K562 (cell line): ENCODE measurements around the gene SIRT4. TPM values are rescaled to one million over a fixed set of nuclear protein-coding genes. Genes with fewer than 3 reads are reported as not detected.

Experiments used
- CAMTA2 ChIP-seq: fragments of 250-450 bp; sonication (Bioruptor Pico); conservative IDR thresholded peaks from 2 replicates; pipeline ENCODE4 v1.5.1; 2022
- CHD4 ChIP-seq: fragments of 200-600 bp; sonication (generic); IDR thresholded peaks from 3 replicates; pipeline ENCODE4 v1.6.1; 2012; ENCODE audit warnings: low read depth, mild to moderate bottlenecking, mixed read lengths, low read length, inconsistent platforms; ENCODE audit not compliant: insufficient read depth, insufficient replicate concordance, poor library complexity, severe bottlenecking
- FOS ChIP-seq: IDR thresholded peaks from 3 replicates; pipeline ENCODE4 v1.6.1; 2011; ENCODE audit not compliant: insufficient read length; ENCODE audit errors: extremely low read depth
- HMGN3 ChIP-seq: IDR thresholded peaks from 2 replicates; pipeline ENCODE4 v1.6.1; 2011; ENCODE audit warnings: borderline replicate concordance, low read depth, mild to moderate bottlenecking, mixed read lengths, low read length; ENCODE audit not compliant: insufficient read length; ENCODE audit errors: extremely low read depth
- POLR2G ChIP-seq: fragments of 200-400 bp; formaldehyde crosslinking; IDR thresholded peaks from 2 replicates; pipeline ENCODE4 v1.6.1; 2017; ENCODE audit warnings: low read depth, mild to moderate bottlenecking, antibody characterized with exemption, low read length, moderate library complexity
- SIN3B ChIP-seq: fragments of 450-650 bp; IDR thresholded peaks from 2 replicates; pipeline ENCODE4 v1.6.1; 2017; ENCODE audit warnings: low read depth, mild to moderate bottlenecking, moderate library complexity
- ZC3H8 ChIP-seq: fragments of 450-650 bp; IDR thresholded peaks from 2 replicates; pipeline ENCODE4 v1.6.1; 2017
- ZNF263 ChIP-seq: sonication (generic); formaldehyde crosslinking; IDR thresholded peaks from 2 replicates; pipeline ENCODE4 v1.8.0; 2022; ENCODE audit warnings: mild to moderate bottlenecking, missing genetic modification reagents, borderline replicate concordance
- polyA plus RNA-seq, 8 experiments: library from polyadenylated mRNA; depleted of rRNA in 4 of 8; stranded (reverse) in 5 of 8; unstranded in 3 of 8; fragments of >200 nt; fragmentation: Nextera tagmentation in 2 of 8; fragmentation: Illumina TruSeq in 1 of 8; extraction: Ambion mirVana in 2 of 8; extraction: Trizol in 1 of 8; gene quantifications; 2 replicates each; pipeline versions ENCODE4 v1.2.1 to v1.2.3, GENCODE V29; 2011 to 2014; ENCODE audit warnings: inconsistent platforms in 1 of 8, missing spikeins in 1 of 8
- total RNA-seq, 7 experiments: library from RNA; depleted of rRNA in 6 of 7; stranded (reverse); fragments of >200 nt in 6 of 7; fragmentation: Illumina TruSeq in 2 of 7; extraction: Trizol in 2 of 7; gene quantifications; 2 replicates each; pipeline versions ENCODE4 v1.2.1 to v1.2.3, GENCODE V29; 2011 to 2021; ENCODE audit warnings: low replicate concordance in 1 of 7
- TF ChIP-seq, protein P1 (sequence below): sonication (generic); formaldehyde crosslinking; IDR thresholded peaks from 2 replicates; pipeline ENCODE4 v1.8.1; 2023; ENCODE audit warnings: missing genetic modification reagents, mild to moderate bottlenecking, borderline replicate concordance
- TF ChIP-seq, protein P2 (sequence below), 2 experiments: IDR thresholded peaks; 2 replicates each; pipeline ENCODE4 v1.6.1; 2012; ENCODE audit warnings: improper control_type of control experiment in 2 of 2, low read depth in 2 of 2, low read length in 2 of 2, borderline replicate concordance in 1 of 2
- TF ChIP-seq, protein P3 (sequence below): conservative IDR thresholded peaks from 2 replicates; pipeline ENCODE4 v1.6.1; 2011; ENCODE audit warnings: low read depth, mild to moderate bottlenecking, low read length; ENCODE audit not compliant: control insufficient read depth
- TF ChIP-seq, protein P4 (sequence below): sonication (generic); formaldehyde crosslinking; IDR thresholded peaks from 2 replicates; pipeline ENCODE4 v1.8.0; 2022; ENCODE audit warnings: mild to moderate bottlenecking, low read depth, missing genetic modification reagents
- TF ChIP-seq, protein P5 (sequence below): IDR thresholded peaks from 2 replicates; pipeline ENCODE4 v1.6.1; 2011; ENCODE audit warnings: borderline replicate concordance, low read depth, mild to moderate bottlenecking, moderate library complexity, low read length; ENCODE audit not compliant: insufficient read depth, poor library complexity, severe bottlenecking

The SIRT4 gene
- total and polyA plus RNA-seq, 9 of the 15 experiments (the other 6 are each of a cell fraction or from before 2014, with no cell fraction given) = 0.86 to 5.2 (median 2.4) TPM

DNA sequence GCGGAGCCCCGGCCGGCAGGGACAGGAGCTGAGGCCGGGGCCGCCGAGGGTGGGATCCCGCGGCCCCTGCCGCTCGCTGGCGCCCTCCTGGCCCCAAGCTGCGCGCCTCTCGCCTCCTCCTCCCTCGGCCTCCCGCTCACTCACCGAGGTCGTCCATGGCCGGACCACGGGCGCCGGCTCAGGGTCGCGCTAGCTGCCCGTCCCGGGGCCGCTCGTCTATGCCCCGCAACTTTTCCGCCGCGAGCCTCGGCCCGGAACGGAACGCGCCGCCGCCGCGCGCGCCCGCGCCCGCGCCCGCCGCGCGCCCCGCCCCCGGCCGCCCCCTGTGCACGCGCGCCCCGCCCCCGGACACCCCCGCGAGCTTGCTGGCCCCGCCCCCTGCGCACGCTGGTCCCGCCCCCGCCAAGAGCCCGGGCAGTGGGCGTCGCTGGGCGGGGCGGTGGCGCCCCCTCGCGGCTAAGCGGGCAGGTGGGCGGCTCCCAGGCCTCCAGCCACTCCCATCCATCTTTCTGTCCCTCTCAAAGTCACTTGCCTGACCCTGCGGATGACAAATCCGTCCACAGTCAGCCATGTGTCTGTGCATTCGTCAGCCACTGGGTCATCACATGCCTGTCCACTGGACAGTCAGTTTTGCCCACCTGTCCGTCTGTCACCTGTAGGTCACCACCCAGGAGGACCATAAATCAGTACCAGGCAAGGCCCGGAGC, 36.5 kb upstream of the SIRT4 start, which contains the start of gene PXN (continued):
- TF ChIP-seq, protein P1, sequence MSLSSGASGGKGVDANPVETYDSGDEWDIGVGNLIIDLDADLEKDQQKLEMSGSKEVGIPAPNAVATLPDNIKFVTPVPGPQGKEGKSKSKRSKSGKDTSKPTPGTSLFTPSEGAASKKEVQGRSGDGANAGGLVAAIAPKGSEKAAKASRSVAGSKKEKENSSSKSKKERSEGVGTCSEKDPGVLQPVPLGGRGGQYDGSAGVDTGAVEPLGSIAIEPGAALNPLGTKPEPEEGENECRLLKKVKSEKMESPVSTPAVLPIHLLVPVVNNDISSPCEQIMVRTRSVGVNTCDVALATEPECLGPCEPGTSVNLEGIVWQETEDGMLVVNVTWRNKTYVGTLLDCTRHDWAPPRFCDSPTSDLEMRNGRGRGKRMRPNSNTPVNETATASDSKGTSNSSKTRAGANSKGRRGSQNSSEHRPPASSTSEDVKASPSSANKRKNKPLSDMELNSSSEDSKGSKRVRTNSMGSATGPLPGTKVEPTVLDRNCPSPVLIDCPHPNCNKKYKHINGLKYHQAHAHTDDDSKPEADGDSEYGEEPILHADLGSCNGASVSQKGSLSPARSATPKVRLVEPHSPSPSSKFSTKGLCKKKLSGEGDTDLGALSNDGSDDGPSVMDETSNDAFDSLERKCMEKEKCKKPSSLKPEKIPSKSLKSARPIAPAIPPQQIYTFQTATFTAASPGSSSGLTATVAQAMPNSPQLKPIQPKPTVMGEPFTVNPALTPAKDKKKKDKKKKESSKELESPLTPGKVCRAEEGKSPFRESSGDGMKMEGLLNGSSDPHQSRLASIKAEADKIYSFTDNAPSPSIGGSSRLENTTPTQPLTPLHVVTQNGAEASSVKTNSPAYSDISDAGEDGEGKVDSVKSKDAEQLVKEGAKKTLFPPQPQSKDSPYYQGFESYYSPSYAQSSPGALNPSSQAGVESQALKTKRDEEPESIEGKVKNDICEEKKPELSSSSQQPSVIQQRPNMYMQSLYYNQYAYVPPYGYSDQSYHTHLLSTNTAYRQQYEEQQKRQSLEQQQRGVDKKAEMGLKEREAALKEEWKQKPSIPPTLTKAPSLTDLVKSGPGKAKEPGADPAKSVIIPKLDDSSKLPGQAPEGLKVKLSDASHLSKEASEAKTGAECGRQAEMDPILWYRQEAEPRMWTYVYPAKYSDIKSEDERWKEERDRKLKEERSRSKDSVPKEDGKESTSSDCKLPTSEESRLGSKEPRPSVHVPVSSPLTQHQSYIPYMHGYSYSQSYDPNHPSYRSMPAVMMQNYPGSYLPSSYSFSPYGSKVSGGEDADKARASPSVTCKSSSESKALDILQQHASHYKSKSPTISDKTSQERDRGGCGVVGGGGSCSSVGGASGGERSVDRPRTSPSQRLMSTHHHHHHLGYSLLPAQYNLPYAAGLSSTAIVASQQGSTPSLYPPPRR (CRISPR knock-in tag) = no peak
- TF ChIP-seq CHD4 (no peak), FOS (no peak), CAMTA2 (CRISPR knock-in tag) (no peak), ZNF263 (CRISPR knock-in tag) (peak; percentile 36; the same call in 1 of the 2 replicates), HMGN3 (peak; percentile 26), ZC3H8 (no peak), POLR2G (peak; percentile 86), SIN3B (peak; percentile 33)
- TF ChIP-seq, protein P2, sequence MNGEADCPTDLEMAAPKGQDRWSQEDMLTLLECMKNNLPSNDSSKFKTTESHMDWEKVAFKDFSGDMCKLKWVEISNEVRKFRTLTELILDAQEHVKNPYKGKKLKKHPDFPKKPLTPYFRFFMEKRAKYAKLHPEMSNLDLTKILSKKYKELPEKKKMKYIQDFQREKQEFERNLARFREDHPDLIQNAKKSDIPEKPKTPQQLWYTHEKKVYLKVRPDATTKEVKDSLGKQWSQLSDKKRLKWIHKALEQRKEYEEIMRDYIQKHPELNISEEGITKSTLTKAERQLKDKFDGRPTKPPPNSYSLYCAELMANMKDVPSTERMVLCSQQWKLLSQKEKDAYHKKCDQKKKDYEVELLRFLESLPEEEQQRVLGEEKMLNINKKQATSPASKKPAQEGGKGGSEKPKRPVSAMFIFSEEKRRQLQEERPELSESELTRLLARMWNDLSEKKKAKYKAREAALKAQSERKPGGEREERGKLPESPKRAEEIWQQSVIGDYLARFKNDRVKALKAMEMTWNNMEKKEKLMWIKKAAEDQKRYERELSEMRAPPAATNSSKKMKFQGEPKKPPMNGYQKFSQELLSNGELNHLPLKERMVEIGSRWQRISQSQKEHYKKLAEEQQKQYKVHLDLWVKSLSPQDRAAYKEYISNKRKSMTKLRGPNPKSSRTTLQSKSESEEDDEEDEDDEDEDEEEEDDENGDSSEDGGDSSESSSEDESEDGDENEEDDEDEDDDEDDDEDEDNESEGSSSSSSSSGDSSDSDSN (IDR thresholded peaks at IDR 0.05; ENCODE audit: borderline replicate concordance in 1 of 2, low read depth in 2 of 2, low read length in 2 of 2) = 0 out of 4 replicates have a peak, but pooled peaks of 1 of the 2 experiments have one; percentile 10
- TF ChIP-seq, protein P3, sequence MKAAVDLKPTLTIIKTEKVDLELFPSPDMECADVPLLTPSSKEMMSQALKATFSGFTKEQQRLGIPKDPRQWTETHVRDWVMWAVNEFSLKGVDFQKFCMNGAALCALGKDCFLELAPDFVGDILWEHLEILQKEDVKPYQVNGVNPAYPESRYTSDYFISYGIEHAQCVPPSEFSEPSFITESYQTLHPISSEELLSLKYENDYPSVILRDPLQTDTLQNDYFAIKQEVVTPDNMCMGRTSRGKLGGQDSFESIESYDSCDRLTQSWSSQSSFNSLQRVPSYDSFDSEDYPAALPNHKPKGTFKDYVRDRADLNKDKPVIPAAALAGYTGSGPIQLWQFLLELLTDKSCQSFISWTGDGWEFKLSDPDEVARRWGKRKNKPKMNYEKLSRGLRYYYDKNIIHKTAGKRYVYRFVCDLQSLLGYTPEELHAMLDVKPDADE = 0 out of 2 replicates have a peak, but pooled peaks have one; percentile 62
- TF ChIP-seq, protein P4, sequence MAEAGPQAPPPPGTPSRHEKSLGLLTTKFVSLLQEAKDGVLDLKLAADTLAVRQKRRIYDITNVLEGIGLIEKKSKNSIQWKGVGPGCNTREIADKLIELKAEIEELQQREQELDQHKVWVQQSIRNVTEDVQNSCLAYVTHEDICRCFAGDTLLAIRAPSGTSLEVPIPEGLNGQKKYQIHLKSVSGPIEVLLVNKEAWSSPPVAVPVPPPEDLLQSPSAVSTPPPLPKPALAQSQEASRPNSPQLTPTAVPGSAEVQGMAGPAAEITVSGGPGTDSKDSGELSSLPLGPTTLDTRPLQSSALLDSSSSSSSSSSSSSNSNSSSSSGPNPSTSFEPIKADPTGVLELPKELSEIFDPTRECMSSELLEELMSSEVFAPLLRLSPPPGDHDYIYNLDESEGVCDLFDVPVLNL (CRISPR knock-in tag) = no peak
- TF ChIP-seq, protein P5, sequence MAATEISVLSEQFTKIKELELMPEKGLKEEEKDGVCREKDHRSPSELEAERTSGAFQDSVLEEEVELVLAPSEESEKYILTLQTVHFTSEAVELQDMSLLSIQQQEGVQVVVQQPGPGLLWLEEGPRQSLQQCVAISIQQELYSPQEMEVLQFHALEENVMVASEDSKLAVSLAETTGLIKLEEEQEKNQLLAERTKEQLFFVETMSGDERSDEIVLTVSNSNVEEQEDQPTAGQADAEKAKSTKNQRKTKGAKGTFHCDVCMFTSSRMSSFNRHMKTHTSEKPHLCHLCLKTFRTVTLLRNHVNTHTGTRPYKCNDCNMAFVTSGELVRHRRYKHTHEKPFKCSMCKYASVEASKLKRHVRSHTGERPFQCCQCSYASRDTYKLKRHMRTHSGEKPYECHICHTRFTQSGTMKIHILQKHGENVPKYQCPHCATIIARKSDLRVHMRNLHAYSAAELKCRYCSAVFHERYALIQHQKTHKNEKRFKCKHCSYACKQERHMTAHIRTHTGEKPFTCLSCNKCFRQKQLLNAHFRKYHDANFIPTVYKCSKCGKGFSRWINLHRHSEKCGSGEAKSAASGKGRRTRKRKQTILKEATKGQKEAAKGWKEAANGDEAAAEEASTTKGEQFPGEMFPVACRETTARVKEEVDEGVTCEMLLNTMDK = peak; percentile 61
